Measurements from ENCODE around the gene NFAM1. TPM values are rescaled to one million over a fixed set of nuclear protein-coding genes. Genes with fewer than 3 reads are reported as not detected.
A peak's percentile ranks its signal among the peaks of the same experiment; 100 is the strongest.

The NFAM1 gene, protein sequence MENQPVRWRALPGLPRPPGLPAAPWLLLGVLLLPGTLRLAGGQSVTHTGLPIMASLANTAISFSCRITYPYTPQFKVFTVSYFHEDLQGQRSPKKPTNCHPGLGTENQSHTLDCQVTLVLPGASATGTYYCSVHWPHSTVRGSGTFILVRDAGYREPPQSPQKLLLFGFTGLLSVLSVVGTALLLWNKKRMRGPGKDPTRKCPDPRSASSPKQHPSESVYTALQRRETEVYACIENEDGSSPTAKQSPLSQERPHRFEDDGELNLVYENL
- not detected in 2 replicates for total RNA-seq
- long read RNA-seq = 0 reads

DNA sequence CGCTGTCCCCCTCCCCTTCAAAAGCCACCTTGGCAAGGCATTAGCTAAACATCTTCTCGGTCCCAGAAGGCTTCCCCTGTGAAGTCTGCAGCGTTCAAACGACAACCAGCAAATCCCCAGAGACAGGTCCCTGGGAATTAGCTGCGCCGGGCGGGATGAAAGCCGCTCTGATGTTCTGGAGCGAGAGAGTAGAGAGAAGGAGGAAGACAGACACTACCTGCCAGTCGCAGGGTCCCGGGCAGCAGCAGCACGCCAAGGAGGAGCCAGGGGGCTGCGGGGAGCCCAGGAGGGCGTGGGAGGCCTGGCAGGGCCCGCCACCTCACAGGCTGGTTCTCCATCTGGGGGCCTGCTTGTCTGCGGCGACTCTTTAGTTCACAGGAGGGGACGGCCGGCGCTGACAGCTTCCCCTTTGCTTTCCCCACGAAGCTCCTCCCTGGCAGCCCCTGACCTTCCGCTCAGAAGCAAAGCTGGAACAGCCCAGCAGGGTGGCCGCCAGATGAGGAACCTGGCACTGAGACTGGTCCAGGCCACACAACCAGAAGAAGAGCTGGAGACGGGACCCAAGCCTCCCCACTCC lies at the start of gene NFAM1:
Gene NFAM1 (minus strand): TSS at position 384 of the 577 bp plus-strand sequence. CDS start 46 bp downstream, at position 338.
- Mint-ChIP-seq H3K27ac (ENCODE audit: unreplicated experiment) (no peak within 1 kb of the TSS), H3K27me3 (ENCODE audit: unreplicated experiment) (peaks cover 43% of the 10 kb centered on the region), H3K9me3 (ENCODE audit: unreplicated experiment) (no peaks in the 10 kb centered on the region), H3K36me3 (ENCODE audit: unreplicated experiment) (no peaks in the 10 kb centered on the region), H3K4me3 (ENCODE audit: unreplicated experiment) (peak within 1 kb of the TSS; percentile 41), H3K4me1 (ENCODE audit: unreplicated experiment) (peaks cover 17% of the 10 kb centered on the region)
- DNase-seq (ENCODE audit: extremely low spot score, unreplicated experiment) = no peak
- TF ChIP-seq, protein P1, sequence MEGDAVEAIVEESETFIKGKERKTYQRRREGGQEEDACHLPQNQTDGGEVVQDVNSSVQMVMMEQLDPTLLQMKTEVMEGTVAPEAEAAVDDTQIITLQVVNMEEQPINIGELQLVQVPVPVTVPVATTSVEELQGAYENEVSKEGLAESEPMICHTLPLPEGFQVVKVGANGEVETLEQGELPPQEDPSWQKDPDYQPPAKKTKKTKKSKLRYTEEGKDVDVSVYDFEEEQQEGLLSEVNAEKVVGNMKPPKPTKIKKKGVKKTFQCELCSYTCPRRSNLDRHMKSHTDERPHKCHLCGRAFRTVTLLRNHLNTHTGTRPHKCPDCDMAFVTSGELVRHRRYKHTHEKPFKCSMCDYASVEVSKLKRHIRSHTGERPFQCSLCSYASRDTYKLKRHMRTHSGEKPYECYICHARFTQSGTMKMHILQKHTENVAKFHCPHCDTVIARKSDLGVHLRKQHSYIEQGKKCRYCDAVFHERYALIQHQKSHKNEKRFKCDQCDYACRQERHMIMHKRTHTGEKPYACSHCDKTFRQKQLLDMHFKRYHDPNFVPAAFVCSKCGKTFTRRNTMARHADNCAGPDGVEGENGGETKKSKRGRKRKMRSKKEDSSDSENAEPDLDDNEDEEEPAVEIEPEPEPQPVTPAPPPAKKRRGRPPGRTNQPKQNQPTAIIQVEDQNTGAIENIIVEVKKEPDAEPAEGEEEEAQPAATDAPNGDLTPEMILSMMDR (IDR thresholded peaks at IDR 0.05) = no peak

DNA sequence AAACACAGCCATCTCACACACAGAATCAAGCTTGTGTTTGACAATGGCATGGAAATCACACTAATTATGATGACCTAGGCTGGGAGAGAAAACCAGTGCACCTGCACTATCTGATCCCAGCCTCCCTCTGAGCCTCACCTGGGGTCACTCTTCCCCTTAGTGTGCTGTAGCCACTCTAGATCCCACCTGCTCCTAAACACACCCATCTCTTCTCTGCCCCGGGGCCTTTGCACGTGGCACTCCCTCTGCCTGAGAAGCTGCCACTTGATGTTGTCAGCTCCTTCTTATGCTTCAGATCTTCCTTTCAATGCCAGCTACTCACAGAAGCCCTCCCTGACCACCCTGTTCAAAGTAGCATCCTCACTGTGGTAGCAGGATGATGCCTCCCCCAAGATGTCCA lies 42.9 kb upstream of the NFAM1 start:
- H3K4me1 Mint-ChIP-seq (ENCODE audit: unreplicated experiment) = no peaks in the 10 kb centered on the region
- no peaks in the 10 kb centered on the region for H3K9me3 Mint-ChIP-seq (ENCODE audit: unreplicated experiment)
- DNase-seq (ENCODE audit: extremely low spot score, unreplicated experiment) = no peak
- H3K27ac Mint-ChIP-seq (ENCODE audit: unreplicated experiment) = no peak overlapping the region
- no peak overlapping the region for H3K4me3 Mint-ChIP-seq (ENCODE audit: unreplicated experiment)
- TF ChIP-seq, protein P1 (IDR thresholded peaks at IDR 0.05) = no peak
- no peaks in the 10 kb centered on the region for H3K36me3 Mint-ChIP-seq (ENCODE audit: unreplicated experiment)
- peaks cover 18% of the 10 kb centered on the region for H3K27me3 Mint-ChIP-seq (ENCODE audit: unreplicated experiment)

DNA sequence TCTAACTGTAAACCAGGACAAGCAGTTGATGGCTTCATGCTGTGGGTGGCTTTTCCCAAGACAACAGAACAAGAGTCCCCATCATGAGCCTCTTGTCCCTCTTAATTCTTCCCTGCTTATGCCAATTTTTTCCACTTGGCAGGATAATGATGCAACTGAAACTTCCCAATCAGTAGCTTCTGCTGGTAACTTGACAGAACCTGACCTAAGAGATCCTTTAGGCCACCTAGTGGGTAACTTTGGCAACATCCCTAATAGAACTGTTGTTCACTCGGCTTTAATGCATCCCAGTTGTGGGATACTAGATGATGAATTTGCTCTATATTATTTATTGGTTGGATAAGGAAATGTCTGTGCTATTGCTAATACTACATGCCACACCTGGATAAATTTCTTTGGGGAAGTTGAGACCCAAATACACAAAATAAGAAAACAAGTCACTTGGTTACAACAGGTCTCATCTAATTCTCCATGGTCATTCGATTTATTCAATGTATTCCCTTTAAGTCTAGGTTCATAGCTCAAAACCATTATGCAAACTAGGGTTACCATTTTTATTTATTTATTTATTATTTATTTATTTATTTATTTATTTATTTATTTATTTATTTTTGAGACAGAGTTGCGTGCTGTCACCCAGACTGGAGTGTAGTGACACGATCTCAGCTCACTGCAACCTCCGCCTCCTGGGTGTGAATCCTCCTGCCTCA lies 41.4 kb upstream of the NFAM1 start:
- peaks cover 28% of the 10 kb centered on the region for H3K27me3 Mint-ChIP-seq (ENCODE audit: unreplicated experiment)
- no peaks in the 10 kb centered on the region for H3K9me3 Mint-ChIP-seq (ENCODE audit: unreplicated experiment)
- TF ChIP-seq, protein P1 (IDR thresholded peaks at IDR 0.05) = peak; percentile 72
- DNase-seq (ENCODE audit: extremely low spot score, unreplicated experiment) = no peak
- H3K27ac Mint-ChIP-seq (ENCODE audit: unreplicated experiment) = no peak overlapping the region
- H3K36me3 Mint-ChIP-seq (ENCODE audit: unreplicated experiment) = no peaks in the 10 kb centered on the region
- H3K4me3 Mint-ChIP-seq (ENCODE audit: unreplicated experiment) = no peak overlapping the region
- no peaks in the 10 kb centered on the region for H3K4me1 Mint-ChIP-seq (ENCODE audit: unreplicated experiment)

DNA sequence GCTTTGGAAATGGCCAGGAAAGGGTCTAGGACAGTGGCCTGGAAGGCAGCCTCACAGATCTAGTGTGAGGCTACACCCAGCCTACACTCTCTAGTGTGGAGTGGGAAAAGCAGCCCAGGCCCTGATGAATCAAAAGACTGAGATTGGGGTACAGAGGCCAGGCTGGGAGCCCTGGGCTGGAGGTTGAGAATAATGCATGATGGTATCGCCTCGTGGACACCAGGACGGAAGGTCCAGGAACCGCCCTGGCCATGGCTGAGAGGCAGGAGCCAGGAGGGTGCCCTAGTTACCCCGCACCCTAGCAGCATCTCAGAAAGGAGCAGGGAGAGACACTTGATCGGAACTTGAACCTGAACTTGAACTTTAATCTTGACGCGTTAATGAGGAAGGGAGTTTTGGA lies 40.5 kb upstream of the NFAM1 start:
- H3K4me1 Mint-ChIP-seq (ENCODE audit: unreplicated experiment) = no peaks in the 10 kb centered on the region
- TF ChIP-seq, protein P1 (IDR thresholded peaks at IDR 0.05) = no peak
- no peaks in the 10 kb centered on the region for H3K36me3 Mint-ChIP-seq (ENCODE audit: unreplicated experiment)
- no peaks in the 10 kb centered on the region for H3K9me3 Mint-ChIP-seq (ENCODE audit: unreplicated experiment)
- no peak for DNase-seq (ENCODE audit: extremely low spot score, unreplicated experiment)
- no peak overlapping the region for H3K4me3 Mint-ChIP-seq (ENCODE audit: unreplicated experiment)
- peaks cover 38% of the 10 kb centered on the region for H3K27me3 Mint-ChIP-seq (ENCODE audit: unreplicated experiment)
- no peak overlapping the region for H3K27ac Mint-ChIP-seq (ENCODE audit: unreplicated experiment)

DNA sequence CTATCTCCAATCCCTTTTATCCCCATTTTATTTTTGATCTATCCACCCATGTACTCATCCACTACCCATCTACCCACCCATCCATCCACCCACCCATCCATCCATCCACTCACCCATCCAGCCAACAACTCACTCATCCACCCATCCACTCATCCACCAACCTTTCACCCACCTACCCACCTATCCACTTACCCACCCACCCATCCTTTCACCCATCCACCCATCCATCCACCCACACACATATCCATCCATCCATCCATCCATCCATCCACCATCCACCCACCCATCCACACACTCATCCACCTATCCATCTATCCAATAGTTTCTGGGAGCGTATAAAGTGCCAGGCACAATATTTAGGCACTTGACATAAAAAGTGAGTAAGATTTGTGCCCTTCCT lies 39.2 kb upstream of the NFAM1 start:
- Mint-ChIP-seq H3K4me3 (ENCODE audit: unreplicated experiment) (no peak overlapping the region), H3K9me3 (ENCODE audit: unreplicated experiment) (no peaks in the 10 kb centered on the region), H3K27me3 (ENCODE audit: unreplicated experiment) (peaks cover 41% of the 10 kb centered on the region), H3K27ac (ENCODE audit: unreplicated experiment) (no peak overlapping the region), H3K36me3 (ENCODE audit: unreplicated experiment) (no peaks in the 10 kb centered on the region), H3K4me1 (ENCODE audit: unreplicated experiment) (no peaks in the 10 kb centered on the region)
- TF ChIP-seq, protein P1 (IDR thresholded peaks at IDR 0.05) = no peak
- no peak for DNase-seq (ENCODE audit: extremely low spot score, unreplicated experiment)
